Islet precursor cell (in vitro differentiated cells): ENCODE data around the gene KLF7.

Experiments
- DNase-seq: peaks from one replicate; pipeline ENCODE4 v3.0.0-alpha.2; 2018

The KLF7 gene

GRCh38 chr2:207165121-207166038 lies at the start of gene KLF7:
Gene KLF7, minus strand, starts transcription at chr2:207165948. Its CDS starts 380 bp downstream, at chr2:207165568.
- DNase-seq = peak; percentile 63

DNA sequence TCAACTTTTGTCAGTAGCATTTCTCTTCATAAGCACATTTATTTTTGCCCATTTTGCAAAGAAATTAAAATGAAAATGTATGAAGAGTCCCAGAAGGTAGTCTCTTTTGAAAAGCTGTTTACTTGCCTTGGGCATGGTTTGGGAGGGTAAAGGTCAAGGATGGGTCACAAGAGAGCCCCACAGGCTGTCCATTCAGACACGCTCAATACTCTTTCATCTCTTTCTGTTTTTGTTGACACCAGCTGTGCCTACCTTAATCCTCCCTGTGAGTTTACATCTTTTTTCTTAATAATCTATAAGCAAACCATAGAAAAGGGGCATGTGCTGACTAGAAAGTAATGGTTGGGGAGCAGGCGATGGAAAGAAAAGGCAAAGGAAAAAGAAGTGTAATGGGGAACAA lies 49.6 kb upstream of the KLF7 start:
- DNase-seq = no peak

DNA sequence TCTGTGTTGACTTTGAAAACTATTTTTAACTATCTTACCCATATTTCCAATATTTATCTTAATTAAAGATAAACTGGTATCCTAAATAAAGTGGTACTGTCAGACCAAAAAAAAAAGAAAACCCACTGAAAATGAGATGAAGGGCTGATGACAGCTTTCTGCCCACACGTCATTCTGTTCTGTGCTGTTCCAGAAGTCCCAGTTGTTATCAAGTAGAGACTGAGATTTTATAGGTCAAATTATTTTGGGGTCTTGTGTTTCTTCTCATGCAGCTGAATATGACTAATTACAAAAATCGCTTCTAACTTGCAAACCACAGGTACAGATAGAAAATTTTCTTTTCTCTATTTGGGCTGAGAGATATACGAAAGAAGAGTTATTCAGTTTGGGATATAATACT lies 48.7 kb upstream of the KLF7 start:
- DNase-seq = no peak

DNA sequence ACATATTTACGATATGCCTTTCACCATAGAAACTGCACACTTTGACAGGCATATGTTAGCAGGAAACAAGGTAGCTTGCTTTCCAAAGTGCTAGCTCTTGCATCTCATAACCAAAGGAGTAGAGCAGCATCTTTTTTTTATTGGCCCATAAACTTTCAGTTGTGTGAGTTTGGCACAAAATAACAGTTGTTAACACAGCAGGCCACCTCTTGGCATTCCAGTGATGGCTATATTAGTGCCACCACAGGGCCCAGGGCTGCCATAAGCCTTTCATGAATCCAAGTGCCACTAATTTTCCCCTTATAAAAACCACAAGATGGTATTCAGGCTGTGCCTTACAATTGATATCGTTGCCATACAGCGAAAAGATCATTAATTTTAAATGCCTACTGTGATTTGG lies 40.3 kb upstream of the KLF7 start:
- DNase-seq = no peak

- DNase-seq = no peak
Measured at GRCh38 chr2:207205173-207205957, 39.6 kb upstream of the KLF7 start.

DNA sequence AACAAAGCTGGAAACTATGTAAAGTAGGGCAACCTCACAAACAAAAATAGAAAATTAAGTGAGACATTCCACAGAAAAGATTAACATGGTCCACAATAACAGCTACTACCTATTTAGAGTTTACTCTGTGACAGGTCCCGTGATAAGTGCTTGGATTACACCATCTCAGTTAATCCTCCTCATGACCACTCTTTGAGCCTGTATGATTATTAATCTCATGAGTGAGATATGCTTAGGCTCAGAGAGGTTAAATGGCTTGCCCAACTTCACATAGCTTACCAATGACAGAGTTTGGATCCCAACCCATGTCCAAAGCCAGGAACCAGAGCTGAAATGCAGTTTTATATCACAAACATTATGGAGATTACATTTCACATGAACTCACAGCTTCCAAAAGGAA lies 37.3 kb upstream of the KLF7 start:
- DNase-seq = no peak

DNA sequence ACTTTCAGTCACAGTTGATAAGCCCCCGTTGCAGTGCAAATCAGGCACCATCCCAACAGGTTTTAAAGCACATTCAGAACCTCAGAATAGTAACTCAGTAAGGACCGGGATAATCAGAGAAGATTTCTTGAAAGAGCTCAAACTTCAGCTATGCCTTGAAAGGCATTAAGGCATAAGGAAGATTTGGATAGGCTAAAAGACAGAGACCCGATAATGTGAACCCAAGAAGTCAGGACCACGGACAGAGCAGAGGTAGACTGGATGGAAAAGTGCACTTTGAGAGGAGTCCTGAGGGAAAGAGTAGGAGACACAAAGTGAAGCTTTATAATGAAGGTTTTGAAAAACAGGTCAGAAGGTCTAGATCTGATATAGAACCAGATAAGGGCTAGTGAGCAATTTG lies 36.9 kb upstream of the KLF7 start:
- DNase-seq = peak; percentile 83

- no peak for DNase-seq
Measured at GRCh38 chr2:207201416-207201815, 35.7 kb upstream of the KLF7 start.

DNA sequence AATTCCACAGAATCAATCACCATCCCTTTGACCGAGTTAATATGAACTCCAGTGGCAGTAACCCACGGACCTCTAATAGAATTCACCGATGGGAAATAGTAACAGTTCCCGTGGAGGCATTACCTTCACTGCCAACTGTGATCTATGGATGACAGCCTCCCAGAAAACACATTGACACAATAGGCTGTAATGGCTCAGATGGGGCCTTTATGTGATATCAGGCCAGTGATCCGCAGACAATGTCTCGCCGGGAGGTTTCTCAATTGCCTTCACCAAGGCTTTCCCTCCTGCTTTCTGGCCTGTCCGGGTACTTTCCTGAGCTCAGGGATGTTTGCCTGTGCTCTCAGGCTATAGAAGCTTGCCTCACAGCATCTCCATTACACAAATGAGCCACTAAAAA lies 34.4 kb upstream of the KLF7 start:
- no peak for DNase-seq

- DNase-seq = no peak
Measured at GRCh38 chr2:207194028-207194427, 28.3 kb upstream of the KLF7 start.

- DNase-seq = no peak
Measured at GRCh38 chr2:207188626-207189419, 23.1 kb upstream of the KLF7 start.

DNA sequence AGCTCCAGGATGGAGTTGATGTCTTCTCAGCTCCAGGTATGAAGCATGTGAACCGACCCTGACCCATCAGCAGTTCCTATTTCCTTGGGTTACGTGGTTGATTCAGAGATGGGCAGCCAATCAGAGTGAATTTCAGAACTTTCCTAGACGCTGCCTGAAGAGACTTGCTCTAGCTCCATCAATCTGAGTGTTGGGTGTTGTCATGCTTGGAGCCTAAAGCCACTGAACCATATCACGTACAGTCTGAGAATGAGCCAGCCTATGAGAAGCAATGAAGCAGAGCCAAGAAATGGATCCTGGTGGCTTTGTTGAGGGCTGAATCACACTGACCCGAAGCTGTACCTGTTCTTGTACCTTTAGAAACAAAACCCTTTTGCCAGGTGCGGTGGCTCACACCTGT lies 19.6 kb upstream of the KLF7 start:
- DNase-seq = no peak

DNA sequence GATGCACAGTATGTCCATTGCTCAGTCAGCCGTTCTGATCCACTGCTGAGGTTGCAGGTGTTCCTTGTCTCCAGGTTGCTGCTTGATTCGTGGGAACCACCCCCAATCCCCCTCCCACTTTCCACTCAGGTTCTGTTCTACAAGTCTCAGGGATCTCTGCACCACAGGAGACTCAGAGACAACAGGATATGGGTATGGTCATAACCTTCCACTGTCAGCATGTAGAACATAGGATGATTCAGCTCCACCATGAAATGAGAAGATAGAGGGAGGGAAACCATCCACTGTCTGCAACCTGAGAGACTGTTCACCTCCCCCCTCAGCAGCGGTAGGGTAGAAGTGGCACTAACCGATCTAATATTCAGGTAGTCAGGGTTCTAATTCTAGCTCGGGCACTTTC lies 19.0 kb upstream of the KLF7 start:
- DNase-seq = no peak

DNA sequence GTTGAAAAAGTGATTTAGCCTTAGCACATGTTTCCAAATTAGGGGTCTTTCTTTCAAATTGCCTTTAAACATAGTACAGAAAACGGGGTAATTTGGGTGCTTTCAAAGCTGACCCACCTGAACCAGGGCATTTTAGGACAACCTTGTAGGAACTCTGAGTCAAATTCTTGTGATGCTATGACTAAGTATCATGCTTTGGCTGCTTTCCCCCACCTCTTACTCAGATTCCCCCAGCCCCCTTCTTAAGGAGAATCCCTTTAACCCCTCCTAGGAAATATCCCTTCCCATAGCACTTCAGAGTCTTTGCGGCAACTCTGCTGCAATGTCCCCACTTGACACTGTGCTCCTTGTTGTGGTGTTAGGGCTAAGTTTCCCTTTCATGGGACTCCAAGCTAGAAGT lies 18.6 kb upstream of the KLF7 start:
- DNase-seq = no peak

GRCh38 chr2:207183506-207183905 lies 17.8 kb upstream of the KLF7 start:
- no peak for DNase-seq

DNA sequence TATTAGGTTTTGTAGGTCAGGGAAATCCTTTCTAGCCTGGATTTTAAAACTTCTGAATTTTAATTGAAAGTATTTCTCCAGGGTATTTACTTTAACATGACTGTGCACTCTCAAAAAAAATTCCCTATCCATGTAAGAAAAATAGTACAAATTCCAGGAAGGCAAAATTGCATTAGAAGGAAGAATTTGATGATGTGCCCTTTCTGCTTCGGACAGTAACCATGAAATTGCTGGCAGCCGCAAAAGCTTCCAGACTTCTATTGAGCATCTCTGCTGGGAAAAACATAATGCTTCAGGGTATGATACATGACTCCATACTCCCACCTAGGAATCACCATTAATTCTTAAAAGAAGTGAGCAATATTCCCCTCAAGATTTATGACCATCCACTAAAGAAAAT lies 17.2 kb upstream of the KLF7 start:
- DNase-seq = no peak

- DNase-seq = no peak
Measured at GRCh38 chr2:207181526-207182274, 16.0 kb upstream of the KLF7 start.

- DNase-seq = no peak
Measured at GRCh38 chr2:207180741-207181140, 15.0 kb upstream of the KLF7 start.

GRCh38 chr2:207176247-207176646 lies 10.5 kb upstream of the KLF7 start:
- no peak for DNase-seq

- no peak for DNase-seq
Measured at GRCh38 chr2:207173641-207174040, 7.9 kb upstream of the KLF7 start.

- DNase-seq = no peak
Measured at GRCh38 chr2:207167099-207167923, 1.6 kb upstream of the KLF7 start.
